HCT116 (cell line): ENCODE results near the gene DLEC1. TPM values are rescaled to one million over a fixed set of nuclear protein-coding genes. Genes with fewer than 3 reads are reported as not detected.

ENCODE experiments used
- ATAC-seq: fragments of 200-7000 bp; cut with Tn5 transposase; 2 replicates; pipeline ENCODE4 v1.9.1; 2020; ENCODE audit warnings: mild to moderate bottlenecking, moderate library complexity
- BruUV-seq: library from RNA; stranded (reverse); fragments of 400-500 nt; replicated peaks from 2 replicates; lab custom pipeline; 2021; lab: Mats Ljungman, UMichigan
- CTCF ChIA-PET: fragments of 300-600 bp; sonication (Branson Sonifier 250); formaldehyde crosslinking; loops from one replicate; lab custom pipeline; 2021; ENCODE audit warnings: antibody characterized with exemption; lab: Charles Lee
- POLR2A ChIA-PET: fragments of 300-600, 350-600 bp; sonication (Branson Sonifier 250); formaldehyde crosslinking; loops from one replicate; lab custom pipeline; 2021; ENCODE audit warnings: antibody characterized with exemption; lab: Charles Lee
- RAD21 ChIA-PET, 2 experiments: fragments of 300-600 bp; sonication (Branson Sonifier 250); formaldehyde crosslinking; loops; one replicate each; lab custom pipeline; 2023; ENCODE audit warnings: low total read pairs in 2 of 2; ENCODE audit not compliant: uncharacterized antibody in 2 of 2, unreplicated experiment in 2 of 2, low non-redundant PET in 1 of 2; lab: Charles Lee
- DNase-seq: peaks from one replicate; pipeline ENCODE4 v3.0.0-alpha.2; 2010; ENCODE audit warnings: low read depth, low spot score
- H2AFZ ChIP-seq: fragments of 200-600 bp; shearing (Covaris generic), sonication (generic); 2 replicates; pipeline ENCODE4 v1.6.1; 2017; ENCODE audit warnings: low read depth, mixed run types, mixed read lengths, antibody characterized with exemption, low read length; ENCODE audit not compliant: poor library complexity, severe bottlenecking
- H3K27ac ChIP-seq: 2 replicates; pipeline ENCODE4 v1.5.1; 2012; ENCODE audit warnings: low read depth, low read length
- H3K27me3 ChIP-seq: fragments of 200-600 bp; sonication (generic); 2 replicates; pipeline ENCODE4 v1.6.1; 2016; ENCODE audit warnings: mixed run types, low read length, mixed read lengths; ENCODE audit not compliant: insufficient read depth
- H3K36me3 ChIP-seq, 2 experiments: fragments of 200-500 bp in 1 of 2; fragments of 200-600 bp in 1 of 2; sonication (Bioruptor generic) in 1 of 2; sonication (generic) in 1 of 2; 2 replicates each; pipeline versions ENCODE4 v1.5.1 to v1.6.1; 2014 to 2016; ENCODE audit warnings: low read length in 2 of 2, inconsistent platforms in 1 of 2, mixed read lengths in 1 of 2, mixed run types in 1 of 2; ENCODE audit not compliant: insufficient read depth in 2 of 2, control insufficient read depth in 1 of 2
- H3K4me1 ChIP-seq, 2 experiments: fragments of 200-600 bp in 1 of 2; sonication (generic) in 1 of 2; 2 replicates each; pipeline versions ENCODE4 v1.5.1 to v1.6.1; 2012 to 2017; ENCODE audit warnings: low read length in 2 of 2, inconsistent platforms in 1 of 2, mild to moderate bottlenecking in 1 of 2, mixed read lengths in 1 of 2, mixed run types in 1 of 2, moderate library complexity in 1 of 2; ENCODE audit not compliant: insufficient read depth in 2 of 2, control insufficient read depth in 1 of 2
- H3K4me2 ChIP-seq: fragments of 200-600 bp; sonication (generic); 2 replicates; pipeline ENCODE4 v1.6.1; 2017; ENCODE audit warnings: mixed run types, low read length, mixed read lengths
- H3K4me3 ChIP-seq, 2 experiments: fragments of 200-600 bp in 1 of 2; sonication (generic) in 1 of 2; replicated peaks in 1 of 2; 2 replicates each; pipeline ENCODE4 v1.5.1; 2011 to 2016; ENCODE audit warnings: low read length in 2 of 2, control low read depth in 1 of 2, low read depth in 1 of 2, mild to moderate bottlenecking in 1 of 2, mixed read lengths in 1 of 2, mixed run types in 1 of 2
- H3K79me2 ChIP-seq: fragments of 200-600 bp; sonication (generic); 2 replicates; pipeline ENCODE4 v1.6.1; 2017; ENCODE audit warnings: mild to moderate bottlenecking, mixed run types, low read length, moderate library complexity, mixed read lengths; ENCODE audit not compliant: insufficient read depth
- H3K9ac ChIP-seq: fragments of 200-600 bp; sonication (generic); 2 replicates; pipeline ENCODE4 v1.6.1; 2016; ENCODE audit warnings: low read length, mixed read lengths
- H3K9me2 ChIP-seq: fragments of 200-600 bp; sonication (generic), shearing (Covaris generic); 2 replicates; pipeline ENCODE4 v1.6.1; 2017; ENCODE audit warnings: mixed run types, mild to moderate bottlenecking, moderate library complexity; ENCODE audit not compliant: insufficient read depth
- H3K9me3 ChIP-seq, 2 experiments: fragments of 200-500 bp in 1 of 2; fragments of 200-600 bp in 1 of 2; sonication (Bioruptor generic) in 1 of 2; sonication (generic) in 1 of 2; 2 replicates each; pipeline ENCODE4 v1.6.1; 2014 to 2017; ENCODE audit warnings: low read length in 2 of 2, mixed read lengths in 2 of 2, inconsistent platforms in 1 of 2, low read depth in 1 of 2, mild to moderate bottlenecking in 1 of 2, mixed run types in 1 of 2, moderate library complexity in 1 of 2; ENCODE audit not compliant: control insufficient read depth in 1 of 2, insufficient read depth in 1 of 2
- H4K20me1 ChIP-seq: fragments of 200-600 bp; sonication (generic), shearing (Covaris generic); 2 replicates; pipeline ENCODE4 v1.6.1; 2017; ENCODE audit warnings: mixed run types, mild to moderate bottlenecking, moderate library complexity; ENCODE audit not compliant: insufficient read depth
- ATF3 ChIP-seq: IDR thresholded peaks from 2 replicates; pipeline ENCODE4 v1.6.1; 2012
- CTCF ChIP-seq, 3 experiments: fragments of 200-600 bp in 1 of 3; sonication (generic) in 1 of 3; IDR thresholded peaks in 2 of 3; conservative IDR thresholded peaks in 1 of 3; 2 replicates each; pipeline ENCODE4 v1.5.1; 2012 to 2017; ENCODE audit warnings: low read depth in 2 of 3, low read length in 2 of 3, antibody characterized with exemption in 1 of 3, borderline replicate concordance in 1 of 3, control low read depth in 1 of 3, mild to moderate bottlenecking in 1 of 3, mixed read lengths in 1 of 3, mixed run types in 1 of 3, moderate library complexity in 1 of 3; ENCODE audit not compliant: insufficient read depth in 1 of 3
- POLR2A ChIP-seq: IDR thresholded peaks from 2 replicates; pipeline ENCODE4 v1.7.0; 2011; ENCODE audit warnings: borderline replicate concordance; ENCODE audit not compliant: insufficient read depth, insufficient read length; ENCODE audit errors: extremely low read depth
- POLR2AphosphoS5 ChIP-seq: IDR thresholded peaks from 2 replicates; pipeline ENCODE4 v1.6.1; 2011; ENCODE audit warnings: mild to moderate bottlenecking, low read depth, low read length, moderate library complexity
- REST ChIP-seq: IDR thresholded peaks from 2 replicates; pipeline ENCODE4 v1.6.1; 2012; ENCODE audit warnings: low read depth
- SIN3A ChIP-seq: IDR thresholded peaks from 2 replicates; pipeline ENCODE4 v1.6.1; 2012; ENCODE audit warnings: low read depth
- SP1 ChIP-seq: IDR thresholded peaks from 2 replicates; pipeline ENCODE4 v1.6.1; 2012; ENCODE audit warnings: low read depth
- YY1 ChIP-seq: IDR thresholded peaks from 2 replicates; pipeline ENCODE4 v1.6.1; 2011; ENCODE audit warnings: low read length, low read depth, moderate library complexity, mild to moderate bottlenecking; ENCODE audit not compliant: insufficient replicate concordance; ENCODE audit errors: extremely low read depth
- ZFX ChIP-seq: fragments of 450-650 bp; IDR thresholded peaks from 2 replicates; pipeline ENCODE4 v1.6.1; 2017
- ZNF274 ChIP-seq: fragments of 200-500 bp; sonication (Bioruptor generic); IDR thresholded peaks from 2 replicates; pipeline ENCODE4 v1.6.1; 2014; ENCODE audit warnings: mild to moderate bottlenecking, low read depth, low read length, inconsistent platforms
- intact Hi-C: fragments of 100-400 bp; cut with micrococcal nuclease; formaldehyde crosslinking; loops from 2 replicates; pipeline ENCODE4 v1.10.0; 2022
- total RNA-seq: library from RNA; stranded (reverse); gene quantifications from one replicate; pipeline ENCODE4 v1.2.1, GENCODE V29; 2021; ENCODE audit not compliant: unreplicated experiment

Gene DLEC1
- total RNA-seq, 1 experiment from 2014 or later, result 0.61 TPM

GRCh38 chr3:38109580-38110313 is 70.7 kb downstream of the DLEC1 start:
- TF ChIP-seq YY1, result no peak
- ChIA-PET CTCF (interaction anchor here (2.1 kb wide), 1 partner anchor 7 kb away, joined by 6 read pairs; no protein-coding TSS in a partner anchor), RAD21 (no interaction called here), POLR2A (no interaction called here)
- no peaks in the 10 kb centered on the region for H3K27me3 ChIP-seq
- no peak overlapping the region for H3K4me2 ChIP-seq
- H2AFZ ChIP-seq, result no peak overlapping the region
- no peak for DNase-seq
- no peak for ATAC-seq
- H3K9me2 ChIP-seq, result no peaks in the 10 kb centered on the region
- intact Hi-C loops, result loop anchor here (10.0 kb wide), 1 partner anchor 135 kb away; no protein-coding TSS in a partner anchor
- H3K9ac ChIP-seq, result no peak overlapping the region
- no peak overlapping the region for H3K4me3 ChIP-seq
- H3K79me2 ChIP-seq, result no peaks in the 10 kb centered on the region
- no peaks in the 10 kb centered on the region for H3K4me1 ChIP-seq
- H4K20me1 ChIP-seq, result no peaks in the 10 kb centered on the region; the same call in 1 of the 2 replicates
- H3K9me3 ChIP-seq, result peaks cover 3 to 5% of the 10 kb centered on the region in 2 experiments; a peak in 2 of 4 replicates
- no peaks in the 10 kb centered on the region for H3K36me3 ChIP-seq
- no TSS peak for BruUV-seq
- H3K27ac ChIP-seq, result no peak overlapping the region

- no peaks in the 10 kb centered on the region for H3K9me3 ChIP-seq
- BruUV-seq, result no TSS peak
- no peak for ATAC-seq
- H3K79me2 ChIP-seq, result no peaks in the 10 kb centered on the region
- H3K9ac ChIP-seq, result no peak overlapping the region
- CTCF ChIA-PET, result no interaction called here
- H2AFZ ChIP-seq, result no peak overlapping the region
- POLR2A ChIA-PET, result no interaction called here
- no peak for DNase-seq
- intact Hi-C loops, result loop anchor here (10.0 kb wide), 1 partner anchor 136 kb away; no protein-coding TSS in a partner anchor
- H3K36me3 ChIP-seq, result no peaks in the 10 kb centered on the region
- no peak overlapping the region for H3K4me3 ChIP-seq
- H3K27ac ChIP-seq, result no peak overlapping the region
- no peak overlapping the region for H3K4me2 ChIP-seq
- no peaks in the 10 kb centered on the region for H3K27me3 ChIP-seq
- no peaks in the 10 kb centered on the region; the same call in 1 of the 2 replicates for H4K20me1 ChIP-seq
- H3K9me2 ChIP-seq, result no peaks in the 10 kb centered on the region
- RAD21 ChIA-PET, result no interaction called here
- H3K4me1 ChIP-seq, result no peaks in the 10 kb centered on the region
- TF ChIP-seq POLR2A (no peak), ZNF274 (no peak), POLR2AphosphoS5 (no peak), REST (no peak), CTCF (IDR thresholded peaks at IDR 0.05 in 2 of 3, conservative IDR thresholded peaks at IDR 0.05 in 1 of 3; ENCODE audit: borderline replicate concordance in 1 of 3, insufficient read depth in 1 of 3, low read depth in 2 of 3, low read length in 2 of 3) (no peak), SIN3A (no peak), SP1 (no peak), ATF3 (no peak), ZFX (no peak)
Measured at GRCh38 chr3:38110314-38111050, 71.5 kb downstream of the DLEC1 start.
